Uterus (tissue), 4 donors: ENCODE measurements around the gene SBF2. TPM values are rescaled to one million over a fixed set of nuclear protein-coding genes. Genes with fewer than 3 reads are reported as not detected.

Experiments
- DNase-seq, 2 donors: peaks; one replicate each; pipeline ENCODE4 v3.0.0-alpha.2; 2019 to 2020
- H3K27ac ChIP-seq, 2 donors: fragments of 200-600 bp; sonication (generic); 1 replicate in 1 of 2; 2 replicates in 1 of 2; pipeline ENCODE4 v1.5.1; 2016 to 2018
- H3K27me3 ChIP-seq, 2 donors: fragments of 200-600 bp; sonication (generic); one replicate each; pipeline ENCODE4 v1.5.1; 2018 to 2019; ENCODE audit warnings: control low read depth in 1 of 2
- H3K36me3 ChIP-seq, 2 donors: fragments of 200-600 bp; sonication (generic); one replicate each; pipeline ENCODE4 v1.5.1; 2019; ENCODE audit warnings: control low read depth in 1 of 2
- H3K4me1 ChIP-seq, 2 donors: fragments of 200-600 bp; sonication (generic); one replicate each; pipeline ENCODE4 v1.5.1; 2018 to 2019; ENCODE audit warnings: control low read depth in 1 of 2
- H3K4me3 ChIP-seq, 2 donors: fragments of 200-600 bp; sonication (generic); 1 replicate in 1 of 2; 2 replicates in 1 of 2; pipeline ENCODE4 v1.5.1; 2018 to 2019; ENCODE audit warnings: mild to moderate bottlenecking in 1 of 2
- H3K9me3 ChIP-seq, 2 donors: fragments of 200-600 bp; sonication (generic); one replicate each; pipeline ENCODE4 v1.5.1; 2019; ENCODE audit warnings: control low read depth in 1 of 2
- CTCF ChIP-seq, 4 experiments: fragments of 200-600 bp in 2 of 4; fragments of 450-650 bp in 2 of 4; sonication (generic) in 2 of 4; IDR thresholded peaks; one replicate each; pipeline ENCODE4 v1.5.1; 2016 to 2019; ENCODE audit warnings: antibody characterized with exemption in 4 of 4, mild to moderate bottlenecking in 2 of 4, moderate library complexity in 1 of 4
- POLR2A ChIP-seq, 2 donors: fragments of 450-650 bp; IDR thresholded peaks; one replicate each; pipeline ENCODE4 v1.6.1; 2016; ENCODE audit warnings: antibody characterized with exemption in 2 of 2, mild to moderate bottlenecking in 1 of 2, moderate library complexity in 1 of 2
- intact Hi-C: fragments of 100-400 bp; cut with DNase I; formaldehyde crosslinking; loops from one replicate; pipeline ENCODE4 v1.15.1; 2023; ENCODE audit warnings: low total_unique reads
- total RNA-seq, 4 donors: library from RNA; depleted of rRNA in 3 of 4; stranded (reverse); fragments of >200 nt in 3 of 4; gene quantifications; one replicate each; pipeline versions ENCODE4 v1.1.0 to v1.2.4, GENCODE V29; 2014 to 2023
- donor health status: DM: yes; HTN: yes; CAD: no.

The SBF2 gene
- total RNA-seq, 4 donors from 2014 or later = 45.0 to 202 (median 98.0) TPM

- Histone ChIP-seq H3K4me3 (no peak overlapping the region), H3K4me1 (no peaks in the 10 kb centered on the region), H3K27me3 (no peaks in the 10 kb centered on the region), H3K27ac (no peak overlapping the region), H3K36me3 (no peaks in the 10 kb centered on the region), H3K9me3 (no peaks in the 10 kb centered on the region)
- intact Hi-C loops = no loop called here
- DNase-seq = no peak
- no peak for TF ChIP-seq POLR2A (IDR thresholded peaks at IDR 0.05)
- no peak for TF ChIP-seq CTCF (IDR thresholded peaks at IDR 0.05)
These were observed 273.9 kb downstream of the SBF2 start for GRCh38 chr11:10019906-10020682.

GRCh38 chr11:10017911-10018310, 276.1 kb downstream of the SBF2 start:
- Histone ChIP-seq H3K36me3 (no peaks in the 10 kb centered on the region), H3K27me3 (no peaks in the 10 kb centered on the region), H3K4me1 (no peaks in the 10 kb centered on the region), H3K4me3 (no peak overlapping the region), H3K9me3 (no peaks in the 10 kb centered on the region), H3K27ac (no peak overlapping the region)
- no peak for DNase-seq
- no peak for TF ChIP-seq CTCF (IDR thresholded peaks at IDR 0.05)
- TF ChIP-seq POLR2A (IDR thresholded peaks at IDR 0.05) = no peak
- intact Hi-C loops = no loop called here

GRCh38 chr11:10017050-10017449, 277.0 kb downstream of the SBF2 start:
- DNase-seq = no peak
- Histone ChIP-seq H3K27ac (no peak overlapping the region), H3K9me3 (no peaks in the 10 kb centered on the region), H3K4me1 (no peaks in the 10 kb centered on the region), H3K4me3 (no peak overlapping the region), H3K36me3 (no peaks in the 10 kb centered on the region), H3K27me3 (no peaks in the 10 kb centered on the region)
- intact Hi-C loops = no loop called here
- no peak for TF ChIP-seq POLR2A (IDR thresholded peaks at IDR 0.05)
- no peak for TF ChIP-seq CTCF (IDR thresholded peaks at IDR 0.05)

- H3K36me3 ChIP-seq = no peaks in the 10 kb centered on the region
- H3K4me3 ChIP-seq = no peak overlapping the region
- no peak for DNase-seq
- no peak overlapping the region for H3K27ac ChIP-seq
- intact Hi-C loops = no loop called here
- H3K9me3 ChIP-seq = no peaks in the 10 kb centered on the region
- TF ChIP-seq CTCF (IDR thresholded peaks at IDR 0.05) (no peak), POLR2A (IDR thresholded peaks at IDR 0.05) (no peak)
- no peaks in the 10 kb centered on the region for H3K27me3 ChIP-seq
- H3K4me1 ChIP-seq = no peaks in the 10 kb centered on the region
These were observed 282.0 kb downstream of the SBF2 start for GRCh38 chr11:10012068-10012467.

GRCh38 chr11:10005955-10006525, 288.0 kb downstream of the SBF2 start:
- H3K4me1 ChIP-seq = no peaks in the 10 kb centered on the region
- H3K27ac ChIP-seq = no peak overlapping the region
- DNase-seq = no peak
- TF ChIP-seq CTCF (IDR thresholded peaks at IDR 0.05) (no peak), POLR2A (IDR thresholded peaks at IDR 0.05) (no peak)
- no peaks in the 10 kb centered on the region for H3K36me3 ChIP-seq
- H3K4me3 ChIP-seq = no peak overlapping the region
- intact Hi-C loops = no loop called here
- H3K9me3 ChIP-seq = no peaks in the 10 kb centered on the region
- H3K27me3 ChIP-seq = no peaks in the 10 kb centered on the region
